ENCODE data around the gene AGBL1.
"Not testable (repeated sequence)": the region's sequence is repeated elsewhere in the genome, so short reads cannot be mapped to it uniquely, and the experiment has no call there.

Gene AGBL1

GRCh38 chr15:86392874-86393273, 313.2 kb downstream of the AGBL1 start:
- no peak for DNase-seq (ENCODE audit: low read depth in 1 of 2, low spot score in 1 of 2)

- no peak for DNase-seq (ENCODE audit: low read depth in 1 of 2, low spot score in 1 of 2)
Measured at GRCh38 chr15:86394866-86395265, 315.2 kb downstream of the AGBL1 start.

GRCh38 chr15:86399041-86399954, 319.6 kb downstream of the AGBL1 start:
- DNase-seq (ENCODE audit: low read depth in 1 of 2, low spot score in 1 of 2): no peak

- DNase-seq (ENCODE audit: low read depth in 1 of 2, low spot score in 1 of 2): no peak
Measured at GRCh38 chr15:86403221-86403620, 323.6 kb downstream of the AGBL1 start.

GRCh38 chr15:86403914-86404583, 324.4 kb downstream of the AGBL1 start:
- DNase-seq (ENCODE audit: low read depth in 1 of 2, low spot score in 1 of 2): no peak

- DNase-seq (ENCODE audit: low read depth in 1 of 2, low spot score in 1 of 2): no peak
Measured at GRCh38 chr15:86408261-86408660, 328.6 kb downstream of the AGBL1 start.

- DNase-seq (ENCODE audit: low read depth in 1 of 2, low spot score in 1 of 2): no peak
Measured at GRCh38 chr15:86411916-86412315, 332.2 kb downstream of the AGBL1 start.

- no peak for DNase-seq (ENCODE audit: low read depth in 1 of 2, low spot score in 1 of 2)
Measured at GRCh38 chr15:86413191-86413590, 333.5 kb downstream of the AGBL1 start.

GRCh38 chr15:86425746-86426145, 346.1 kb downstream of the AGBL1 start:
- no peak for DNase-seq (ENCODE audit: low read depth in 1 of 2, low spot score in 1 of 2)

- DNase-seq (ENCODE audit: low read depth in 1 of 2, low spot score in 1 of 2): no peak
Measured at GRCh38 chr15:86432861-86433260, 353.2 kb downstream of the AGBL1 start.

- DNase-seq (ENCODE audit: low read depth in 1 of 2, low spot score in 1 of 2): no peak
Measured at GRCh38 chr15:86433983-86434382, 354.3 kb downstream of the AGBL1 start.

GRCh38 chr15:86439614-86440013, 359.9 kb downstream of the AGBL1 start:
- DNase-seq (ENCODE audit: low read depth in 1 of 2, low spot score in 1 of 2): no peak

- no peak for DNase-seq (ENCODE audit: low read depth in 1 of 2, low spot score in 1 of 2)
Measured at GRCh38 chr15:86444527-86444926, 364.9 kb downstream of the AGBL1 start.

GRCh38 chr15:86445579-86446252, 366.0 kb downstream of the AGBL1 start:
- DNase-seq (ENCODE audit: low read depth in 1 of 2, low spot score in 1 of 2): no peak

GRCh38 chr15:86446253-86446640, 366.6 kb downstream of the AGBL1 start:
- DNase-seq (ENCODE audit: low read depth in 1 of 2, low spot score in 1 of 2): no peak

GRCh38 chr15:86465470-86466039, 385.9 kb downstream of the AGBL1 start:
- DNase-seq (ENCODE audit: low read depth in 1 of 2, low spot score in 1 of 2): not testable (repeated sequence)

- no peak for DNase-seq (ENCODE audit: low read depth in 1 of 2, low spot score in 1 of 2)
Measured at GRCh38 chr15:86481720-86482119, 402.0 kb downstream of the AGBL1 start.

GRCh38 chr15:86483936-86484335, 404.3 kb downstream of the AGBL1 start:
- no peak for DNase-seq (ENCODE audit: low read depth in 1 of 2, low spot score in 1 of 2)

- no peak for DNase-seq (ENCODE audit: low read depth in 1 of 2, low spot score in 1 of 2)
Measured at GRCh38 chr15:86488046-86488445, 408.4 kb downstream of the AGBL1 start.

- no peak for DNase-seq (ENCODE audit: low read depth in 1 of 2, low spot score in 1 of 2)
Measured at GRCh38 chr15:86489981-86490380, 410.3 kb downstream of the AGBL1 start.

GRCh38 chr15:86491118-86491517, 411.4 kb downstream of the AGBL1 start:
- DNase-seq (ENCODE audit: low read depth in 1 of 2, low spot score in 1 of 2): no peak

GRCh38 chr15:86493884-86494283, 414.2 kb downstream of the AGBL1 start:
- no peak for DNase-seq (ENCODE audit: low read depth in 1 of 2, low spot score in 1 of 2)
